Activated naive CD4-positive, alpha-beta T cell treated with anti-CD3 and anti-CD28 coated beads, Interleukin-2, amount 10 ng/mL, durations not matched to agents 5 hours and 36 hours (primary cell): Measurements from ENCODE around the gene ZNF277. TPM values are rescaled to one million over a fixed set of nuclear protein-coding genes. Genes with fewer than 3 reads are reported as not detected.

Source experiments
- total RNA-seq, 2 experiments: library from RNA; stranded (reverse); gene quantifications; one replicate each; pipeline ENCODE4 v1.2.3, GENCODE V29; 2021

ZNF277 gene, protein sequence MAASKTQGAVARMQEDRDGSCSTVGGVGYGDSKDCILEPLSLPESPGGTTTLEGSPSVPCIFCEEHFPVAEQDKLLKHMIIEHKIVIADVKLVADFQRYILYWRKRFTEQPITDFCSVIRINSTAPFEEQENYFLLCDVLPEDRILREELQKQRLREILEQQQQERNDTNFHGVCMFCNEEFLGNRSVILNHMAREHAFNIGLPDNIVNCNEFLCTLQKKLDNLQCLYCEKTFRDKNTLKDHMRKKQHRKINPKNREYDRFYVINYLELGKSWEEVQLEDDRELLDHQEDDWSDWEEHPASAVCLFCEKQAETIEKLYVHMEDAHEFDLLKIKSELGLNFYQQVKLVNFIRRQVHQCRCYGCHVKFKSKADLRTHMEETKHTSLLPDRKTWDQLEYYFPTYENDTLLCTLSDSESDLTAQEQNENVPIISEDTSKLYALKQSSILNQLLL
- 10 to 100 TPM; 29.2 to 31.6 TPM for total RNA-seq

GRCh38 chr7:112206238-112206990 is at the start of gene ZNF277, which contains the start of gene DOCK4:
ZNF277 (plus strand) TSS chr7:112206695; CDS start chr7:112206717, 22 bp downstream.
DOCK4 (minus strand) TSS chr7:112206399; CDS start chr7:112206138, 261 bp downstream.

Other genes with a start within 250 kb of the ZNF277 start
- under 1 TPM; 0.07 to 0.28 TPM for gene DOCK4, start 296 bp upstream of the ZNF277 start, total RNA-seq
- 10 to 100 TPM; 33.5 to 36.5 TPM for gene IFRD1, start 243.8 kb downstream of the ZNF277 start, total RNA-seq